Gastrocnemius medialis (tissue), 4 donors: ENCODE results near the gene CAVIN1.

Experiments used
- CTCF ChIP-seq, 5 experiments: fragments of 450-650 bp in 3 of 5; fragments of 200-600 bp in 2 of 5; sonication (generic) in 2 of 5; IDR thresholded peaks in 4 of 5; conservative IDR thresholded peaks in 1 of 5; 1 replicate in 4 of 5; 2 replicates in 1 of 5; pipeline ENCODE4 v1.5.1; 2016 to 2019; ENCODE audit warnings: antibody characterized with exemption in 5 of 5, mild to moderate bottlenecking in 3 of 5, moderate library complexity in 3 of 5
- POLR2A ChIP-seq, 2 donors: fragments of 450-650 bp; IDR thresholded peaks; one replicate each; pipeline ENCODE4 v1.6.1; 2017; ENCODE audit warnings: antibody characterized with exemption in 2 of 2, mild to moderate bottlenecking in 2 of 2, moderate library complexity in 2 of 2

- peak; percentile 90 to 95 (median 93) for TF ChIP-seq CTCF (IDR thresholded peaks at IDR 0.05 in 4 of 5, conservative IDR thresholded peaks at IDR 0.05 in 1 of 5)
- no peak for TF ChIP-seq POLR2A (IDR thresholded peaks at IDR 0.05)
These were observed 17.0 kb downstream of the CAVIN1 start for GRCh38 chr17:42405963-42406495.
